SJCRH30 (cell line): Measurements from ENCODE around the gene EVX1. TPM values are rescaled to one million over a fixed set of nuclear protein-coding genes. Genes with fewer than 3 reads are reported as not detected.
A peak's percentile ranks its signal among the peaks of the same experiment; 100 is the strongest.

Source experiments
- DNase-seq, 2 experiments: peaks; one replicate each; pipeline ENCODE4 v3.0.0-alpha.2; 2015 to 2020
- H3K27ac ChIP-seq: fragments of 250-450 bp; sonication (Bioruptor Pico); 2 replicates; pipeline ENCODE4 v1.5.1; 2020; ENCODE audit warnings: mild to moderate bottlenecking, moderate library complexity
- H3K27me3 ChIP-seq: fragments of 250-450 bp; sonication (Bioruptor Pico); 2 replicates; pipeline ENCODE4 v1.5.1; 2020; ENCODE audit warnings: mild to moderate bottlenecking, moderate library complexity
- H3K36me3 ChIP-seq: fragments of 250-450 bp; sonication (Bioruptor Pico); 2 replicates; pipeline ENCODE4 v1.5.1; 2020; ENCODE audit warnings: mild to moderate bottlenecking, moderate library complexity
- H3K4me1 ChIP-seq: fragments of 250-450 bp; sonication (Bioruptor Pico); 2 replicates; pipeline ENCODE4 v1.5.1; 2020; ENCODE audit warnings: mild to moderate bottlenecking, moderate library complexity
- H3K4me3 ChIP-seq: fragments of 250-450 bp; sonication (Bioruptor Pico); 2 replicates; pipeline ENCODE4 v1.5.1; 2020; ENCODE audit warnings: mild to moderate bottlenecking, moderate library complexity
- H3K9me3 ChIP-seq: fragments of 250-450 bp; sonication (Bioruptor Pico); replicated peaks from 2 replicates; pipeline ENCODE4 v1.5.1; 2020; ENCODE audit warnings: mild to moderate bottlenecking, moderate library complexity
- total RNA-seq: library from RNA; depleted of rRNA; stranded (reverse); fragments of >200 nt; shearing (Covaris generic); gene quantifications from 2 replicates; pipeline ENCODE4 v1.2.3, GENCODE V29; 2014; rRNA removed

The EVX1 gene
- total RNA-seq, result not detected in 2 replicates

- H3K27me3 ChIP-seq, result peaks cover 4% of the 10 kb centered on the region; the same call in 1 of the 2 replicates
- no peak within 1 kb of the TSS for H3K4me3 ChIP-seq
- no peaks in the 10 kb centered on the region for H3K36me3 ChIP-seq
- no peak within 1 kb of the TSS for H3K27ac ChIP-seq
- H3K9me3 ChIP-seq, result no peaks in the 10 kb centered on the region
- no peaks in the 10 kb centered on the region for H3K4me1 ChIP-seq
- DNase-seq, result no peak
Measured at GRCh38 chr7:27242555-27243339, at the start of gene EVX1. Gene EVX1 (plus strand): TSS chr7:27242802. CDS start chr7:27243031, 229 bp downstream.

- H3K27me3 ChIP-seq, result no peaks in the 10 kb centered on the region
- no peak for DNase-seq
Measured at GRCh38 chr7:27193335-27194001, 49.1 kb upstream of the EVX1 start.

DNA sequence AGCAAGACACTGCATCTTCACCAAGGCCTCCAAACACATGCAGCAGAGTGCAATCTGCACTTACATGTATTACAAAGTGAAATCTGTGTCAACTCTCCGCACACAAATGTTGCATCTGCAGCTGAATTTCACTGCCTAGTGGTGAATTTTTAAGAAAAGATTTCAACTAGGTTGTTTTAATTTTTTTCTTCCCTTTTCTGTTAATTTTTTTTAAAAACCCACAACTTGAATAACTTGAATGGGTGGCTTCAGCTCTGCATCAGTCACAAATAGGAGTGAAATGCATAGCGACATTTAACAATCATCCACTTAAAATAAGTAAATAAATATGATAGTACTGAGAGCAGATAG lies 48.6 kb upstream of the EVX1 start:
- no peak overlapping the region for H3K4me3 ChIP-seq
- H3K27me3 ChIP-seq, result no peaks in the 10 kb centered on the region
- H3K4me1 ChIP-seq, result no peaks in the 10 kb centered on the region

More at GRCh38 chr7:27193335-27194001, 49.1 kb upstream of the EVX1 start:
- Histone ChIP-seq H3K4me3 (no peak overlapping the region), H3K9me3 (no peaks in the 10 kb centered on the region), H3K27ac (no peak overlapping the region), H3K4me1 (no peaks in the 10 kb centered on the region), H3K36me3 (no peaks in the 10 kb centered on the region)

GRCh38 chr7:27194686-27195379 lies 47.8 kb upstream of the EVX1 start:
- Histone ChIP-seq H3K4me1 (no peaks in the 10 kb centered on the region), H3K27me3 (no peaks in the 10 kb centered on the region), H3K9me3 (no peaks in the 10 kb centered on the region), H3K4me3 (no peak overlapping the region), H3K27ac (no peak overlapping the region), H3K36me3 (no peaks in the 10 kb centered on the region)
- no peak for DNase-seq

More for the DNA sequence above, 48.6 kb upstream of the EVX1 start:
- H3K9me3 ChIP-seq, result no peaks in the 10 kb centered on the region
- no peak overlapping the region for H3K27ac ChIP-seq
- DNase-seq, result no peak
- no peaks in the 10 kb centered on the region for H3K36me3 ChIP-seq

- Histone ChIP-seq H3K36me3 (no peaks in the 10 kb centered on the region), H3K4me3 (no peak overlapping the region), H3K4me1 (no peaks in the 10 kb centered on the region; the same call in 1 of the 2 replicates), H3K27ac (no peak overlapping the region), H3K27me3 (no peaks in the 10 kb centered on the region), H3K9me3 (no peaks in the 10 kb centered on the region)
- peak; percentile 69 to 88 for DNase-seq
Measured at GRCh38 chr7:27196287-27196767, 46.3 kb upstream of the EVX1 start.

GRCh38 chr7:27197137-27198042 lies 45.2 kb upstream of the EVX1 start:
- Histone ChIP-seq H3K4me1 (no peaks in the 10 kb centered on the region; the same call in 1 of the 2 replicates), H3K27me3 (no peaks in the 10 kb centered on the region), H3K27ac (no peak overlapping the region), H3K9me3 (no peaks in the 10 kb centered on the region), H3K4me3 (no peak overlapping the region), H3K36me3 (no peaks in the 10 kb centered on the region)
- DNase-seq, result no peak

GRCh38 chr7:27198138-27198841 lies 44.3 kb upstream of the EVX1 start:
- no peaks in the 10 kb centered on the region for H3K27me3 ChIP-seq

DNA sequence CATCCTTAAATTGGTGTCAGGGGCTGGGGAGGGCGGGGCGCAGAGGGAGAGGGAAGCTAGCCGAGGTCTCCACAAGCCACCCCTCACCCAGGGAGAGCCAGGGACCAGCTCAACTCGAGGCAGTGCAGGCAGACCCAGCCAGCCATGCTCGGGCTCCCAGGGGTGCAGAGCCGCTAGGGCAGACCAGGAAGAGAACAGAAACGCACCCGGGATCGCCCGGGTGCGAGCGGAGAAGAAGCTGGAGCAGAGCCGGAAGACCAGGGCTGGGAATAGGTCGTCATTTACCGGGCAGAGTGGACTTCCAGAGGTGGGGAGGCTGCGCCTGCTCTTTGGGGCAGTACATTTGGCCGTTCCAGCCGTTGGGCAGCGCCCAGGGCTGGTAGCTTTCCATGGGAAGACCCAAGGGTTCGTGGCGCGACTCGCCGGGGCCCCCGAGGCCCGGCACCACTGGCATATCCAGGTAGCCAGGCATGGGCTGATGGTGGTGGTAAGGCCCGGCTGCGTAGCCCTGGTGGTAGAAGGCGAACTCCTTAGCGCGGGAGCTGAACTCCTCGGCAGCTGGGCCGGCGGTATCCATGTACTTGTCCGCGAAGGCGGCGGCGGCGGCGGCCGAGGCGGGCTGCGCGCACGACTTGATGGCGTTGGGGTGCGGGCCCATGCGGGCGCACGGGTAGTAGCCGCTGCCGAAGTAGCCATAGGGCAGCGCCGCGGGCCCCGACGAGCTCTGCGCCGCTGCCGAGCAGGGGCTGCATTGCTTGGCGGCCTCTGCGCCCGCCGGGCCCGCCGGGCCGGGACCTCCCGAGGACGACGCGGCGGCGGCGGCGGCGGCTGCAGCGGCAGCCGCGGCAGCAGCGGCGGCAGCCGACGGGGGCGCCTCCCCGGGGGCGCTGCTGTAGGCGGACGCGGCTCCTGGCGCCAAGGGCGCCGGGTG lies 43.5 kb upstream of the EVX1 start:
- H3K4me1 ChIP-seq, result no peaks in the 10 kb centered on the region; the same call in 1 of the 2 replicates

More at GRCh38 chr7:27198138-27198841, 44.3 kb upstream of the EVX1 start:
- H3K4me1 ChIP-seq, result no peaks in the 10 kb centered on the region; the same call in 1 of the 2 replicates
- peak overlapping the region; percentile 87 for H3K4me3 ChIP-seq
- no peak overlapping the region for H3K27ac ChIP-seq
- no peaks in the 10 kb centered on the region for H3K36me3 ChIP-seq
- H3K9me3 ChIP-seq, result no peaks in the 10 kb centered on the region
- no peak for DNase-seq

DNA sequence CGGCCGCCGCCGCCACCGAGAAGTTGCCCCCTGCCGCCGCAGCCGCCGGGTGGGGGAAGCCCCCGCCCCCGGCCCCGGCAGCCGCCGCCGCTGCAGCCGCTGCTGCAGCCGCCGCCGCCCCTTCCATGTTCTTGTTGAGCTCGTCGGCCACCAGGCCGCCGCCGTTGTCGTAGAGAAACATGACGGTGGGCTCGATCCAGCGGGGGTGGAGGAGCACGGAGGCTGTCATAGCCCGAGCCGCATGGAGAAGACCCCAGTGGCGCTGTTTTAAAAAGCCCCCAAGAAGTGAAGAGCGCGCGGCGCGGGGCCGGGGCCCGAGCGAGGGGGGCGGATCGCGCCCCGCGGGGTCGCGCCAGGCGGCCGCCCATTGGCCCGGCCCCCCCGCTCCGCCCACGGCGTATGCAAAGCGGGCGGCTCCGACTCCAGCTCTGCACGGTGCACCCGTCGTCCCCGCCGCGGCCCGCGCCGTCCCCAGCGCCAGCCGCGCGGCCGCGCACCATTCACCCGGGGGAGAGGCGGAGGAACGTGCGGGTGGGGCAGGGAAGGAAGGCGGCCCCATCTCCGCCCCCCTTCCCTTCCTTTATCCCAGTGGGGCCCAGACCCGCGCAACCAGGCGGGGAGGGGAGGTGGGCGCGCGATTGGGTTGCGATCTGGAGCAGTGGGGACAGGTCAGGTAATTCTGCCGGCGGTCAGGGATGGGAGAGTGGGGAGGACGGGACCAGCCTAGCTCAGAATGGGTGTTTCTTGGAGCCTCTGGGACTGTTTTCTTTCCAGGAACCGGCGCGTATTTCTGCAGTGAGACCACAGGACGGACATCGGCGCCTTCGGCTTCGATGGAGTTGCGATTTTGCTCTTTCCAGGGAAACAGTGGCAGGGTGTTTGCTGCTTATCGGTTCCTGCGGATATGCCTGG lies 42.5 kb upstream of the EVX1 start, which contains the start of gene HOXA13:
Gene HOXA13, minus strand, starts transcription at position 243 of the 912 bp plus-strand sequence. Its CDS starts 14 bp downstream, at position 229.
- DNase-seq, result peak; percentile 81 to 87
- Histone ChIP-seq H3K4me1 (no peaks in the 10 kb centered on the region; the same call in 1 of the 2 replicates), H3K27ac (no peak within 1 kb of the TSS), H3K27me3 (no peaks in the 10 kb centered on the region), H3K4me3 (peak within 1 kb of the TSS; percentile 87), H3K36me3 (no peaks in the 10 kb centered on the region), H3K9me3 (no peaks in the 10 kb centered on the region)

More for the DNA sequence above, 43.5 kb upstream of the EVX1 start:
- Histone ChIP-seq H3K4me3 (peak overlapping the region; percentile 87), H3K27me3 (no peaks in the 10 kb centered on the region), H3K27ac (no peak overlapping the region), H3K36me3 (no peaks in the 10 kb centered on the region), H3K9me3 (no peaks in the 10 kb centered on the region)
- DNase-seq, result peak; percentile 50 to 52

GRCh38 chr7:27200761-27201579 lies 41.6 kb upstream of the EVX1 start:
- H3K36me3 ChIP-seq, result no peaks in the 10 kb centered on the region
- peak overlapping the region; percentile 87 for H3K4me3 ChIP-seq
- DNase-seq, result peak in 1 of 2 experiments; percentile 48
- H3K4me1 ChIP-seq, result no peaks in the 10 kb centered on the region; the same call in 1 of the 2 replicates
- no peaks in the 10 kb centered on the region for H3K9me3 ChIP-seq
- no peak overlapping the region for H3K27ac ChIP-seq
- no peaks in the 10 kb centered on the region for H3K27me3 ChIP-seq

GRCh38 chr7:27201580-27202017 lies 41.0 kb upstream of the EVX1 start:
- no peaks in the 10 kb centered on the region for H3K9me3 ChIP-seq
- no peaks in the 10 kb centered on the region for H3K36me3 ChIP-seq
- H3K27me3 ChIP-seq, result no peaks in the 10 kb centered on the region
- no peaks in the 10 kb centered on the region; the same call in 1 of the 2 replicates for H3K4me1 ChIP-seq
- no peak overlapping the region for H3K27ac ChIP-seq
- H3K4me3 ChIP-seq, result no peak overlapping the region; the same call in 1 of the 2 replicates
- no peak for DNase-seq
